HG02798 (cell line): ENCODE data around the gene FOXP1.

Experiments used
- ATAC-seq: cut with Tn5 transposase; IDR thresholded peaks from one replicate; pipeline ENCODE4 v1.9.1; 2021; ENCODE audit warnings: mild to moderate bottlenecking; ENCODE audit not compliant: unreplicated experiment, poor library complexity

FOXP1 gene

GRCh38 chr3:71255498-71255897 is 328.0 kb downstream of the FOXP1 start:
- ATAC-seq: no peak

- ATAC-seq: no peak
Observed at GRCh38 chr3:71254281-71255057, 329.1 kb downstream of the FOXP1 start.

- ATAC-seq: no peak
Observed at GRCh38 chr3:71253169-71253568, 330.4 kb downstream of the FOXP1 start.

DNA sequence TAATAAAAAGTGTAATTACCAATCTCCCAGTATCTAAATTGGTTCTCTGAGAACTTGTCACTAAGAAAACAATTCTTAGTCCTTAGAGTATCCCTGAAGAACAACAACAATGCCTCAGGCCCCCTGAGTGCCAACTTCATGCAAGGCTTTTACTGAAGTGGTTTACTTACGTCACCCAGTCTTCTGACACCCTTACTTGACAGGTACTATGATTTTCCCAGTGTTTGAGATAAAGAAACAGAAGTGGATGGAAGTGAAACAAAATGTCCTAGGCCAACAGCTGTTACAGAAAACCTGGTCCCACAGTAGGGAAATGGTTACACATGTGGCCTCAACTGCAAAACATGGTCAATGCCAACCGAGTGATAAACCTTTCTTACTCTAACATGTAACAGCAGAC is 331.1 kb downstream of the FOXP1 start:
- ATAC-seq: no peak

DNA sequence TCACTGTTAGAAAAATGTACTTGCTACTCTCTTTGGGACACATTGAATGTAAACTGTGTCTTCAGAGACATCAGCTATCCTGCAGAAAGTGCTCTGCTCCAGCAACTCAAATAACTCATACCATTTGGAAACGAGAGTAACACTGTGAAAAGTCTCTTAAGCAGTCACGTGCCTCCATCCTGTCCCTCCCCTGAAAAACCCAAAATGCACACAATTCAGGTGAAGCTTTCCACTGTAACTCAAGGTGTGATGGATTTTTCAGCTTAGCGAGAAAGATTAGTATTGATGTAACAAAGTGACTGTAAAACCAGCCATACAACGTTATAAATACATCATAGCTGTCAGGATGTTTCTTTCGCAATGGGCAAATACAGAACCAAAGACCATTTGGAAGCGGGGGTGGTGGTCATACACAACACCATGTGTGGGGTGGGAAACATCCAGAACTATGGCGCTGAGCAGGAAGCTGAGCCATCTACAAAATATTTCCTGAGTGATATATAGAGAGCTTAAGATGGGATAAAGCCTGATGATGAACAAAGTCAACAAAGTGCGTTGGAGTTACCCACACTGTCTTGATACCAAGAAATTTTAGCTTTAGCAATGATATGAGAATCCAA is 332.3 kb downstream of the FOXP1 start:
- ATAC-seq: no peak

GRCh38 chr3:71250026-71250425 is 333.5 kb downstream of the FOXP1 start:
- no peak for ATAC-seq

GRCh38 chr3:71247958-71248335 is 335.6 kb downstream of the FOXP1 start:
- ATAC-seq: no peak

DNA sequence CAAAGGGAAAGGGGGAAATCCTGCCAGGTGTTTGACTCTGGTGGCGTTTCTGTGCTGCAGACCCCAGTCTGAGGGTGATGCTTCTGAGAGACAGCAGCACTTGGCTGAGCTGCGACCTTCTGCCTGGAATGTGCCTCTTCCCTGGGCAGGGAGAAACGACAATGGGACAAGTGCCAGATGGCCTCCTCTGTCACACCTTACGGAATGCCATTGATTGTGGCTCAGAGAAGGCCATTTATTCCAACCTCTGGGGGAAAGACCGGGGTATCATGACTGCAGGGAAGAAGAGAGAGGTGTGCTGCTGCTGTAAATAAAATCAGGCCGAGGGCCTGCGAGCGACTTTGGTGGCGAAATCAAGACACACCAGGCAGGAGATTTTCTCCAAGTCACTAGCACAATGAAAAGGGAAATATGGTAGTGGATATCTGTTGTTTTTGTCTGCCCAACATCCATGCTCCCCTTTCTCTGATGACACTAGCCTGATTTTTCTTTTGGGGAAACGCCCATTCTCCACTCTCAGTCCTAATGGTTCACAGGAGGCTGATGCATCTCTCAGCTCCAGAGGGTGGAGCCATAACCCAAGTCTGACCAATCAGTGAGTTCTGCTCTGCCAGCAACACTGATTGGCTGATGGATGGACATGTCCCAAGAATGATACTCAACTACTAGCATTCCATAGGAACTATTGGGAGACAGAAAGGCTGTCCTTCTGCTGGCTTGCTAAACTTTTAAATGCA is 336.1 kb downstream of the FOXP1 start:
- ATAC-seq: no peak

DNA sequence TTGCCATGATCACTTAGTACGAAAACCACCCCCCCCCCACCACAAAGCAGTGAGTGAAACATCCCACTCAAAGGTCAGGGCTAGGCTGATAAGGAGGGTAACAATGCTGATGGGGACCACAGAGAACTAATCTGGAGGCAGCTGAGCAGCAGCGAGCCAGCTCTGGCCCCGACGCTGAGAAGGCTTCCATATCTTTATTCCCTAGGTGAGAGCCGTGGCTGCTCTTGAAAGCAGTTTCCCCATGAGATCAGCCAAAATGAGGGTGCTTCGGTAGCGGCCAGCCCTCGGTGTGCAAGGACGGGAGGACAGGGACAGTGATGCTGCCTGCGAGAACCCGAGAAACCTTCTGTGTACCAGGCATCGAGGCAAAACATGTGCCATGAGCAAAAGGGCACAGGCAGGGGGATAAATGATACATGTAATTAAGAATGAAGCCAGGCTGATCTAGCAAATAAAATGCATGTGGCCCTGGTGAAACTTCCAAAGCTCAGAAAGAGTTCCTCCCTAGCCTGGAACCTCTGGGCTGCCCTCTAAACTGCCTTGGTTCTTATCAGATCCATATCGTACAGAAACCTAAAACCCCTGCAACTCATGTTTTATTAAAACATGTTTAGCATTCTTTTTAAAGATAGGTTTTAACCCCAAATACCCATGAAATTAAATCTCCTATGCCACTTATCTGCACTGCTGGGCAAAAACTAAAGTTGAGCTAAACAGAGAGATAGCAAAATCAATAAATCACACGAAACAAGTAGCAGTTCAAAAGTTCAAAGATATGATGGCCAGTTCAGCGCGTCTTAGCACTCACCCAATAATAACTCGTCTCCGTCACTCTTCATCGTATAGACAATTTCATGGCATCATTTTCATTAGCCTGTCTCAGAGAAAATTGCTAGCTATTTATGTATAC is 337.3 kb downstream of the FOXP1 start:
- no peak for ATAC-seq

- no peak for ATAC-seq
Observed at GRCh38 chr3:71244826-71245488, 338.6 kb downstream of the FOXP1 start.

DNA sequence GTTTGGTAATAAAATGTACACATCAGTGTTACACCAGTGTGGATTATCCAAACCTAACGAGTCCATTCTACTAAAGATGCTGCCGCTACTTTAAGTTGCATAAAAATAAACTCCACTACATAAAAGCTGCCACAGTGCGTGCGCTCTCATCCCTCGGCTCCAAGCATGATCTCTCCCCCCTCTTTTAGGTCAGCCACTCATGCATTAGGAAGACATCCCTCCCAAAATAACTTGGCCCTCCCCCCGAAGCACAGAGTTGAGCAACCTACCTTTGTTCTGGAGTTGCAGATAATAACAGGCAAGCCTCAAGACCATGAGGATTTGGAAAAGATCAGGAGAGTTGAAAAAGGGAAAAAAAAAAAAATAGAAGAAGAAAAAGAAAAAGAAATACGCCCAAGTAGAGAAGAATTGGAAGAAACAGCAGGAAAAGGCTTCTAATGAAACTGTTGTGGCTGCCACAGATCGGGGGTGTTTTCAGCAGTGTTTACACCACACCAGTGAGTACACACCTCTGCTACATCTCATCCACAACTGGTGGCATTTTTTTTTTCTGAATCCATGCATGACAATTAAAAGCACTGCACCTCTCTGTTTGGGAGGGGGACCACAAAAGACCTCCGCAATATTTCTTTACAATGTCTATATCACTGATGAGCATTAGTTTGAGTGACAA is 339.2 kb downstream of the FOXP1 start:
- ATAC-seq: no peak

GRCh38 chr3:71243229-71243628 is 340.3 kb downstream of the FOXP1 start:
- no peak for ATAC-seq

DNA sequence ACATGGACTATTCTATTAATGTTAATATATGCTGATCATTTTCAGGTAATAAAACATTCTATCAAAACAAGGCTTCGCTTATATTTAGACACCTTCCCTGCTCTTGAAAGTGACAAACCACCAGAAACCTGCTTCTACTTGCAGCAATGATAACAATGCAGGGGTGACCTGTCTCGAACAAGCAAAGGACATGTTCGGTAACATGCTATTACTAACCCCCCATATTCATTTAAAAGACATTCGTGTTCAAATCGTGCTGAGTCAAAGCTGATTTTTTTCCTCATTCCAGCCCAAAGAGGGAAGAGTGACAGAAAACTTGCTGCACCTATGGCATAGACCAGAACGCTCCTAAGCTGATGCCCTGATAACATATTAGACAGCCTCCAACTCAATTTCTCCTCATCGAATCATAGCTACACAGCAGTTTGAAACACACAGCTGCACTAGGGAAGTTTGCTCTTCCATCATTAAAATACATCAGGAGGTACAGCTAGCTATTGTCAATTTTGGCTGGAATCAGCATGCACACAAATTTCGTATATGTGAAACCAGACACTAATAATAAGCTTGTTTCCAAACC is 341.5 kb downstream of the FOXP1 start:
- no peak for ATAC-seq

- ATAC-seq: no peak
Observed at GRCh38 chr3:71241246-71241901, 342.2 kb downstream of the FOXP1 start.

DNA sequence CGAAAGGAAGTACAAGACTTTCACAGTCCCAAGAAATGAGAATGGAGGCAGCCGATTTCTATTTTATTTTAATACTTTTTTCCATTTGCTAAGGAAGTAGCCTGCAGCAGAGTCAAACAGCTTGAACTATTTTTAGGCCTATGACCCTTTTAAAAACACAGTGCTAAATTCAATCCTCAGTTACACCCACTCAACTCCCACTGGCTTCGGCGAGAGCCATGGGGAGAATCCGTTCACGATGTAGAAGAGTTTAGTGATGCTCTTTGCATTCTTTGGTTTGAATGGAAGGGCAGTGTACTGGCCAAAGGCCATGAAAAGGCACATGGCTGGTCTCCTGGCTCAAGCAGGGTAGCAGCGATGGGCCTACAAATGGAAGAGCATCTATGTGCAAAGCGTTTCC is 343.5 kb downstream of the FOXP1 start:
- ATAC-seq: no peak

GRCh38 chr3:71238355-71238757 is 345.2 kb downstream of the FOXP1 start:
- no peak for ATAC-seq

- no peak for ATAC-seq
Observed at GRCh38 chr3:71237672-71238071, 345.9 kb downstream of the FOXP1 start.

DNA sequence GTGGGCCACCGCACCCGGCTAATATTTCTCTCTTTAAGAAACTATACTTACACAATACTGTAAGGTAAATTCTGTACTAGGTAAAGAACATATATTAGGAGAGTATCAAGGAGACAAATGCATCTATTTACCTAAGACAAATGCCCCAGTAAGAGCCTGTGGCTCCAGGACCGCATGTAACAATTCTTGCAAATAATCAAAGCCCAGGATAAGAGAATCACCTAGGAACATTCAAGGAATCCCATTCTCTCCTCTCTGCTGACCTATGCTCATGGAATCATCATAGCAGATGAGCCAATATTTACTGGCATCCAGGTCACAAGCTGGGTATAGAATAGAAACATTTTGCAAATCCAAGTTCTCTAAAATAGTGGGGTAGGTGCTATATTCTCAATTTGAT is 347.7 kb downstream of the FOXP1 start:
- no peak for ATAC-seq

DNA sequence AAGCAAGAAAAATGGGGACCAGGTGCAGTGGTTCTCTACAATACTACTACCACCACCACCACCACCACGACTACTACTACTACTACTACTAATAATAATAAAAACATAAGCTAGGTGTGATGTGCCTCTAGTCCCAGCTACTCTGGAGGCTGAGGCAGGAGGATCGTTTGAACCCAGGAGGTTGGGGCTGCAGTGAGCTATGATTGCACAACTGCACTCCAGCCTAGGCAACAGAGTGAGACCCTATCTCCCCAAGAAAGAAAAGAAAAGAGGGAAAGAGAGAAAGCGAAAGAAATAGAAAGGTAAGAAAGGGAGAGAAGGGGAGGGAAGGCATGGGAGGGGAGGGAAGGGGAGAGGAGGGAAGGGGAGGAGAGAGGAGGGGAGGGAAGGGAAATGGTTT is 350.6 kb downstream of the FOXP1 start:
- no peak for ATAC-seq
